Activated CD4-positive, alpha-beta T cell treated with anti-CD3 and anti-CD28 coated beads, Interleukin-10, Interleukin-2, amounts not matched to agents 100 ng/mL and 50 ng/mL, durations not matched to agents 16 hours and 8 hours (primary cell): ENCODE results near the gene GREB1.

Source experiments
- DNase-seq: peaks from one replicate; pipeline ENCODE4 v3.0.0-alpha.2; 2020

GREB1 gene

DNA sequence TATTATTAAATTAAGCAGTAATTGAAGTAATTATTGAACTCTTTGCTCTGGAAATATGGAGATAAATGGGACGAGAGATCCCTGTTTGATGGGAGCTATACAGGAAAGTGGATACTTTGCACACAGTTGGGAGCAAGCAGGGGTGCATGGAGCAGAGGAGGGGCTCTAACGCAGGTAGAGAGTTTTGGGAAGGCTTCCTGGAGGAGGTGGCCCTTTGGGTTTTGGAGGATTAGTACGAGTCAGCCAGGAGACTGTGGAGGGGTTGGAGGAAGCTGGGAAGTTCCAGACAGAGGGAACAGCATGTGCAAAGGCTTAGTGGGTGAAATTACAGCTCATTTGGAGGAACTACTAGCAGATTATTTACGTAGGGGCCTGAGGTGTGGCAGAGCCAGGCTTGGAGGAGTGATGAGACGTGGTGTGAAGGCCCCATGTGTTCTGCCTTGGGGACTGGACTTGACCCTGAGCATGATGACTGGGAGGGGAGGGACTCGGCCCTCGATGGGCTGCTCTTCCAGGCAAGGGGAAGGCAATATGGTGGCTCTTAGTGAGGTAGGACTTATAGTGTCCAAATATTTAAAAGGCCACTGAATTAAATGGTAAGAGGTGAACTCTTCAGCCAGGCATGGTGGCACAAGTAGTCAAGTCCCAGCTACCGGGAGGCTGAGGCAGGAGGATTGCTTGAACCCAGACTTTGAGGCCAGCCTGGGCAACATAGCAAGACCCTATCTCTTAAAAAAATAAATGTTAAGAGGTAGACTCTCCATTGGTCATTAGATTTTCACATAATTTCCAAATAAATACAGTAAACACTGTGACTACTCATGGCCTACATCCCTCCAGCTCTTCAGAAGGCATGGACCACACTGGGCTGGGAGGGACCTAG lies 30.2 kb downstream of the GREB1 start:
- DNase-seq = no peak

GRCh38 chr2:11564816-11565567 lies 31.1 kb downstream of the GREB1 start:
- DNase-seq = no peak

- no peak for DNase-seq
Measured at GRCh38 chr2:11566383-11566782, 32.5 kb downstream of the GREB1 start.

GRCh38 chr2:11567631-11568031 lies 33.8 kb downstream of the GREB1 start:
- DNase-seq = no peak

DNA sequence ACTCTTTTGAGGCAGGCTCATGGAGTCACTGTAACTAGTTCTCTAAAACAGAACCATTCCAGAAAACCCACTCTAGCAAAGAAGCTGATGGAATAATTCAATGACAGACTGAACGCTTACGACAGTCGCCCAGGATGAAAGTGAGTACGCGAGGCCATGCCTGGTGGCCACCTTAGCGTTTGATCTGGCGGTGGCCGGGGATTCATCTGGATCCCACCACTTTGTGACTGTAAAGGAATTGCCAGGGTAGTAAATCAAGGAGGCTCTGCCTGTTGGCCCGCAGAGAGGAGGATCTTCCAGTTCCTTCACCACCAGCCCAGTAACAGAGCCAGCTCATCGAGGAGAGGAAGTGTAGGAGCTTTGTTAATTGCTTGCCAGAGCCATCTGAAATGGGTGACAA lies 34.6 kb downstream of the GREB1 start:
- DNase-seq = no peak

GRCh38 chr2:11569636-11570035 lies 35.8 kb downstream of the GREB1 start:
- no peak for DNase-seq

DNA sequence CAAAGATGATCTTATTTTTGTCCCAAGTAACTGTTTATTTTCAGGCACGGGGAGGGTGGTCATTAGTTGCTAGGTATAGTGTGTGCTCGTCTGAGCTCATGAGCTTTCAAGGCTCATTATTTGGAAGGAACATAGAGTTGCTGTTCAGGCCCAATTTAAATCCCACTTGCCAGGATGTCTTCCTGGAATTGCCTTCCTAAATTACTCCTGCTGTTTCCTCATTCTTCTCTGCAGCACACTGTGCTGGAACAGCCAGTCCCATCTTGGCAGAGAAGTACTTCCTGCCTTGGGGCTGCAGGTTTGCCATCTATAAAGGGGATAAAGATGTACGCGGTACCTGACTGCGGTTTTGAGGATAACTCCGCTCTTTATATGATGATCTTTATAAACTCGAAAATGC lies 37.3 kb downstream of the GREB1 start:
- no peak for DNase-seq

- DNase-seq = no peak
Measured at GRCh38 chr2:11572996-11573395, 39.2 kb downstream of the GREB1 start.

- no peak for DNase-seq
Measured at GRCh38 chr2:11573418-11574175, 39.8 kb downstream of the GREB1 start.

DNA sequence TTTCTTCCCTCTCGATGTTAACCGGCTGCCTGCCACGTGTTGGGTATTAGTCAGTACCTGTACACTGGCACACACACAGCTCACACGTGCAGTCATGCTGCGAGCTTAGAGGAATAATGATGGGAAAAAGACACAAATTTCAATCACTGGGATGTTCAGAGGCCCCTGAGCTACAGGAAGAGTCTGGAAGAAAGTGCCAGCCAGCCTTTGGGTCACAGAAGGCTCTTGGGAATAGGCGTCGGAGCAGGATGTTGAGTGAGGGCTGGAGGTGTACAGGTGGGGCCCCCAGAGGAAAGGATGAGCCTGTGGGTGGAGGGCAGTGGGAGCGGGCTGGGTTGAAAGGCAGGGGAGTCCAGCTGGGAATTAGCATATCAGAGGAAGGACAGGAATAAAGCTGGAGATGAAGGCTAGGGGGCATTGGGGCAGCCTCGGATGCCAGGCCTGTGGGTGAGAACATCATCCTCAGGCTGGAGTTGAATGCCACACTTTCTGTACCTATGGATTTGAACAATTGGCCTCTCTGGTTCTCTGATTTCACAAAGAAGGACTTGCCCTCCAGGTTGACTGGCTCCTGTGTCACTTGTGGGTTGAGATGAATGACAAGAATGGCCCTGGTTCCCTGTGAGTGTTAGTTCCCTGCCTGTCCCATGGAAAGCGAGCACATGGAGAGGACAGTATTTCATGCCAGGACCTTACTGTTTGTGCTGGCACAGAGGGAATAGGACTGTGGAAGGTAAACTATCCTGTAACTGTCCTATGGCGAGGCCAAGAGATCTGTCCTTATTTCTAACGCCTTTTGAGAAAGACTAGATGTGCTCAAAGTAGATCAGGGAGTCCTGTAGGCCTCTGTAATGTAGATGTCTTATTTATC lies 40.6 kb downstream of the GREB1 start:
- DNase-seq = no peak

GRCh38 chr2:11576398-11576797 lies 42.6 kb downstream of the GREB1 start:
- DNase-seq = no peak

GRCh38 chr2:11577101-11577883 lies 43.4 kb downstream of the GREB1 start:
- no peak for DNase-seq

DNA sequence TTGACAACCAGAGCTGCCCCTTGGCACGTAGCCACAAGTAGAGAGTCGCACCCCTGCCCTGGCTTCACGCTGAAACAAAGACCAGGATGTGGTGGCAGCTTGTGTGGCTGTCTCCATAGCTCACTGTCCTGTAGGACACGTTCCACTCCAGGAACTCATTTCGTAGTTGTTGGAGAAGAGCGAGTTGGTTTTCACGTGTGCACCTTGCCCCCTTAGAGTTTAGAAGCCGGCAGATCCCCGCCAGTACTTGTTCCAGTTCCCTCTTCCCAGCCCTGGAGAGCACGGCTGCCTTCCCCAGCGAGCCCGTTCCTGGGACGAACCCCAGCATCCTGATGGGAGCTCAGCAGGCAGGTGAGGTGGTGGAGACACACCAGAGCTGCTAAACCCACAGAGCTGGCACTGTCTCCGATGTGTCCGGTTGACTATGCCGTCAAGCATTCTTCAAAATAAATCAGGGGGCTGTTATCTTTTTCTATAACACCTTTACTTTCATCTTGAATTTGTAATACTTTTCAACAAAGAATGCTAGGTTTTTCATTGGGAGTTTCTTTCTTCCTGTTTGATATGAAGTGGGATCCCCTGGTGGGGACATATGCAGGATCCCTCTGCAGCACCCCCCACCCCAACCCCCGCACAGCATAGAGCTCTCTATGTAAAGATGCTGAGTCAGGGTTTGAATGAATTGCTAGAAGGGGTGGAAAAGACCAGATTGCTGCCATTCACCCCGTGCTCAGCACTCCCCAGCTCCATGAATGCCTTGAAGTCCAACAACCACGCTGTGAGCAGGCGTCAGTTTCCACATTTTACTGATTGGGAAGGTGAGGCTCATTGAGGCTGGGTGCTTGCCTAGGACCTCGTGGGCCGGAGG lies 44.5 kb downstream of the GREB1 start:
- no peak for DNase-seq

- DNase-seq = no peak
Measured at GRCh38 chr2:11578986-11579774, 45.3 kb downstream of the GREB1 start.

DNA sequence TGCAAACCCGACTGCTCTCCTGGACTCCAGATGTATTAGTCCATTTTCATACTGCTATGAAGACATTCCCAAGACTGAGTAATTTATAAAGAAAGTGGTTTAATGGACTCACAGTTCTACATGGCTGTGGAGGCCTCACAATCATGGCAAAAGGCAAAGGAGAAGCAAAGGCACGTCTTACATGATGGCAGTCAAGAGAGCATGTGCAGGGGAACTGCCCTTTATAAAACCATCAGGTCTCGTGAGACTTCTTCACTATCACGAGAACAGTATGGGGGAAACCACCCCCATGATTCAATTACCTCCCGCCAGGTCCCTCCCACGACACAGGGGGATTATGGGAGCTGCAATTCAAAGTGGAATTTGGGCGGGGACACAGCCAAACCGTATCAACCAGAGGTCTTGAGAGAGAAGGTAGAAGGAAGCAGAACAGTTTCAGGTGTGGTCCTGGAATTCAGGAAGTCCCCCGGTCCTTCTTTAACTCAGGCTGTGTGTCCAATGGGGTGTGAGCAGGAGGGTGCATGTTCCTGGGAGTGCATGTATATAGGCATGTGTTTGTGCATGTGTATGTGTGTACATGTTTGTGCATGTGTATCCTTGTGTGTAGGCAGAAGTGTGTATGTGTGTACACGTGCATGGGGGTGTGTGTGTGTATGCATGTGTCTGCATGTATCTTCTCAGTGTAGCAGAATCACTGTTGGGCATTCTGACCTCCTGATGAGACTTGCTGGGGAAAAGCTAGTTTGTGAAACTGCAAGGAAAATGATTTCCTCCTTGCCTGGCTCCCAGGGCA lies 46.2 kb downstream of the GREB1 start:
- no peak for DNase-seq

- DNase-seq = no peak
Measured at GRCh38 chr2:11580697-11581096, 46.9 kb downstream of the GREB1 start.

DNA sequence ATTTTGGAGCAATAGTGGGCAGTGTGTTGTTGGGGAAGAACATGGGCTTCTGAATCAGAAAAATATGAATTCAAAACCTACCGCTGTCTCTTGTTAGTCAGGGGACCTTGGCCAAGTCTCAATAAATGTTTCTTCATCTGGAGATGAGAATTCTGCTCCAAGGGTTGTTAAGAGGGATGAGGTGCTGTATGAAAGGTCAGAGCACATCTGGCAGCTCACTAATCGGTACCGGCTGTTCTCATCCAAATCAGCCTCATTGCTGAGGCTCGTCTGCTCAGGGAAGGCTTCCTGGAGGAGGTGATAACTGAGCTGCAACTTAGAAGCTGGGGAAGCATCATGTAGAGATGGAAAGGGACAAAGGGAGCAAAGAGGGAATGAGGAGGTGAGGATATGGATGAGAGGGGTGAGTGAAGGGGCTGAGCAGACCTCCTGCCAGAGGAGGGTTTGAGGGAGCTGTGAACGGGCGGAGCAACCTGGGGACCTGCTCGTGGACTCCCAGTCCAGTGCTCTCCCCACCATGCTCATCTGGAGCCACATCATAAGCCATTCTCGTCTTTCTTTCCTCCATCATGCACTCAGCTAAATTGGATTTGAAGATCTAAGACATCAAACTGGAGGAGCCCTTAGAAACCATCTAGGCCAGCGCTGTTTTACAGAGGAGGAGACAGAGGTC lies 47.4 kb downstream of the GREB1 start:
- DNase-seq = no peak
